H1 (cell line): ENCODE measurements around the gene SLC35F1. TPM values are rescaled to one million over a fixed set of nuclear protein-coding genes. Genes with fewer than 3 reads are reported as not detected.

Experiments used
- CTCF ChIA-PET: fragments of 300-600 bp; sonication (Branson Sonifier 250); formaldehyde crosslinking; loops from one replicate; lab custom pipeline; 2021; ENCODE audit not compliant: partially characterized antibody; lab: Charles Lee
- POLR2A ChIA-PET: fragments of 300-600 bp; sonication (Branson Sonifier 250); formaldehyde crosslinking; loops from one replicate; lab custom pipeline; 2021; ENCODE audit warnings: inconsistent platforms; ENCODE audit not compliant: partially characterized antibody; lab: Charles Lee
- DNase-seq, 2 experiments: peaks; one replicate each; pipeline versions ENCODE4 v3.0.0 to v3.0.0-alpha.2; 2010 to 2022; ENCODE audit warnings: low spot score in 2 of 2, low read depth in 1 of 2, mixed read lengths in 1 of 2
- FAIRE-seq: peaks from 2 replicates; lab custom pipeline; 2011; peaks lifted over from hg19 to GRCh38; lab: Jason Lieb, UNC
- H2AFZ ChIP-seq: 2 replicates; pipeline ENCODE4 v1.8.1; 2012; ENCODE audit warnings: low read length, inconsistent platforms
- H2AK5ac ChIP-seq: 2 replicates; pipeline ENCODE4 v1.6.1; 2013; ENCODE audit warnings: low read depth, low read length
- H2BK120ac ChIP-seq: replicated peaks from 2 replicates; pipeline ENCODE3; 2013; ENCODE audit warnings: low read depth, low read length, inconsistent platforms
- H2BK12ac ChIP-seq: 2 replicates; pipeline ENCODE4 v1.6.1; 2013; ENCODE audit warnings: low read depth, low read length
- H2BK15ac ChIP-seq: 2 replicates; pipeline ENCODE4 v1.6.1; 2013; ENCODE audit warnings: low read length
- H2BK20ac ChIP-seq: 2 replicates; pipeline ENCODE4 v1.6.1; 2013; ENCODE audit warnings: low read length
- H2BK5ac ChIP-seq: 2 replicates; pipeline ENCODE4 v1.6.1; 2013; ENCODE audit warnings: low read depth, low read length
- H3K14ac ChIP-seq: 2 replicates; pipeline ENCODE4 v1.6.1; 2013; ENCODE audit warnings: inconsistent platforms; ENCODE audit not compliant: insufficient read length
- H3K18ac ChIP-seq: 2 replicates; pipeline ENCODE4 v1.6.1; 2013; ENCODE audit warnings: low read length; ENCODE audit errors: extremely low read depth
- H3K23ac ChIP-seq: 2 replicates; pipeline ENCODE4 v1.6.1; 2013; ENCODE audit warnings: inconsistent platforms; ENCODE audit not compliant: insufficient read length
- H3K23me2 ChIP-seq: 2 replicates; pipeline ENCODE4 v1.6.1; 2013; ENCODE audit warnings: low read depth, low read length
- H3K27ac ChIP-seq: 2 replicates; pipeline ENCODE4 v1.6.1; 2011; ENCODE audit warnings: low read depth, low read length, inconsistent platforms
- H3K27me3 ChIP-seq, 4 experiments: replicated peaks in 1 of 4; 1 replicate in 1 of 4; 2 replicates in 3 of 4; pipeline versions ENCODE4 v1.6.1 to v1.8.1; 2011 to 2013; ENCODE audit warnings: low read length in 3 of 4, mild to moderate bottlenecking in 3 of 4, inconsistent platforms in 2 of 4, mixed read lengths in 2 of 4, moderate library complexity in 1 of 4; ENCODE audit not compliant: control insufficient read depth in 3 of 4, insufficient read depth in 3 of 4; ENCODE audit errors: extremely low read depth in 1 of 4
- H3K36me3 ChIP-seq, 4 experiments: 2 replicates each; pipeline versions ENCODE4 v1.6.1 to v1.8.1; 2011 to 2013; ENCODE audit warnings: mild to moderate bottlenecking in 4 of 4, low read length in 3 of 4, moderate library complexity in 2 of 4, control low read depth in 1 of 4, inconsistent platforms in 1 of 4; ENCODE audit not compliant: insufficient read depth in 4 of 4, control insufficient read depth in 2 of 4
- H3K4ac ChIP-seq: replicated peaks from 2 replicates; pipeline ENCODE3; 2013; ENCODE audit warnings: low read length, low read depth, mixed read lengths, inconsistent platforms; ENCODE audit not compliant: insufficient read length
- H3K4me1 ChIP-seq, 4 experiments: replicated peaks in 1 of 4; 1 replicate in 1 of 4; 2 replicates in 3 of 4; pipeline versions ENCODE4 v1.6.1 to v1.8.1; 2011 to 2013; ENCODE audit warnings: low read length in 3 of 4, inconsistent platforms in 2 of 4, mixed read lengths in 1 of 4; ENCODE audit not compliant: insufficient read depth in 4 of 4, control insufficient read depth in 3 of 4
- H3K4me2 ChIP-seq, 2 experiments: 2 replicates each; pipeline versions ENCODE4 v1.6.1 to v1.8.1; 2011 to 2013; ENCODE audit warnings: low read depth in 2 of 2, low read length in 2 of 2, control low read depth in 1 of 2, inconsistent platforms in 1 of 2, mild to moderate bottlenecking in 1 of 2; ENCODE audit not compliant: insufficient read depth in 1 of 2
- H3K4me3 ChIP-seq, 4 experiments: fragments of 200-600, 300-600 bp in 1 of 4; sonication (generic), shearing (Covaris generic), sonication (Bioruptor Twin) in 1 of 4; 2 replicates each; pipeline versions ENCODE4 v1.5.1 to v1.8.1; 2011 to 2016; ENCODE audit warnings: low read length in 4 of 4, low read depth in 3 of 4, control low read depth in 2 of 4, inconsistent platforms in 2 of 4, mild to moderate bottlenecking in 2 of 4, mixed read lengths in 1 of 4, moderate library complexity in 1 of 4; ENCODE audit not compliant: insufficient read depth in 2 of 4; ENCODE audit errors: extremely low read depth in 1 of 4
- H3K56ac ChIP-seq: replicated peaks from 2 replicates; pipeline ENCODE3; 2013; ENCODE audit warnings: low read depth, mild to moderate bottlenecking, mixed read lengths, low read length, inconsistent platforms; ENCODE audit not compliant: insufficient read length
- H3K79me1 ChIP-seq: 2 replicates; pipeline ENCODE4 v1.6.1; 2013; ENCODE audit warnings: low read depth, low read length, control low read depth
- H3K79me2 ChIP-seq, 2 experiments: 2 replicates each; pipeline versions ENCODE4 v1.6.1 to v1.8.1; 2012 to 2013; ENCODE audit warnings: low read length in 2 of 2, mild to moderate bottlenecking in 2 of 2, inconsistent platforms in 1 of 2; ENCODE audit not compliant: insufficient read depth in 2 of 2, control insufficient read depth in 1 of 2
- H3K9ac ChIP-seq, 4 experiments: replicated peaks in 1 of 4; 1 replicate in 1 of 4; 2 replicates in 3 of 4; pipeline versions ENCODE4 v1.6.1 to v1.8.1; 2011 to 2013; ENCODE audit warnings: low read depth in 3 of 4, low read length in 3 of 4, control low read depth in 2 of 4, mild to moderate bottlenecking in 2 of 4, moderate library complexity in 2 of 4, inconsistent platforms in 1 of 4; ENCODE audit errors: extremely low read depth in 1 of 4
- H3K9me3 ChIP-seq, 2 experiments: 2 replicates each; pipeline versions ENCODE4 v1.6.1 to v1.8.1; 2012 to 2013; ENCODE audit warnings: mild to moderate bottlenecking in 2 of 2, moderate library complexity in 2 of 2, control low read depth in 1 of 2, inconsistent platforms in 1 of 2, low read depth in 1 of 2, low read length in 1 of 2, mixed read lengths in 1 of 2; ENCODE audit not compliant: insufficient read depth in 2 of 2
- H4K20me1 ChIP-seq, 2 experiments: replicated peaks in 1 of 2; 2 replicates each; pipeline versions ENCODE3 to v1.8.1; 2011 to 2013; ENCODE audit warnings: inconsistent platforms in 2 of 2, low read length in 2 of 2, mild to moderate bottlenecking in 1 of 2; ENCODE audit not compliant: insufficient read depth in 2 of 2, control insufficient read depth in 1 of 2
- H4K5ac ChIP-seq: 2 replicates; pipeline ENCODE4 v1.6.1; 2013; ENCODE audit warnings: low read length, low read depth, mixed read lengths, inconsistent platforms; ENCODE audit not compliant: insufficient read length
- H4K8ac ChIP-seq: 2 replicates; pipeline ENCODE4 v1.8.0; 2013; ENCODE audit warnings: mild to moderate bottlenecking, moderate library complexity, low read length, inconsistent platforms; ENCODE audit not compliant: insufficient read depth; ENCODE audit errors: extremely low read depth
- H4K91ac ChIP-seq: replicated peaks from 2 replicates; pipeline ENCODE3; 2013; ENCODE audit warnings: low read length, mixed read lengths, inconsistent platforms; ENCODE audit not compliant: insufficient read length
- BCL11A ChIP-seq, 2 experiments: IDR thresholded peaks; one replicate each; pipeline ENCODE4 v1.6.1; 2011; ENCODE audit warnings: low read depth in 2 of 2, low read length in 2 of 2, mild to moderate bottlenecking in 2 of 2
- CTCF ChIP-seq, 3 experiments: IDR thresholded peaks; 1 replicate in 2 of 3; 2 replicates in 1 of 3; pipeline versions ENCODE4 v1.5.1 to v1.6.1; 2011; ENCODE audit warnings: low read length in 3 of 3, mild to moderate bottlenecking in 3 of 3, inconsistent platforms in 2 of 3, low read depth in 1 of 3, moderate library complexity in 1 of 3; ENCODE audit not compliant: insufficient read depth in 1 of 3; ENCODE audit errors: control extremely low read depth in 1 of 3
- KDM5A ChIP-seq: fragments of 200-600 bp; IDR thresholded peaks from 2 replicates; pipeline ENCODE4 v1.7.1; 2012; ENCODE audit warnings: mild to moderate bottlenecking, low read length, inconsistent platforms, mixed read lengths
- MAX ChIP-seq: IDR thresholded peaks from 2 replicates; pipeline ENCODE4 v1.6.1; 2012; ENCODE audit warnings: inconsistent platforms
- NANOG ChIP-seq: IDR thresholded peaks from 2 replicates; pipeline ENCODE4 v1.6.1; 2011; ENCODE audit warnings: low read length, low read depth, mild to moderate bottlenecking, inconsistent platforms; ENCODE audit not compliant: insufficient read depth, poor library complexity, severe bottlenecking
- NRF1 ChIP-seq: IDR thresholded peaks from 2 replicates; pipeline ENCODE4 v1.6.1; 2011; ENCODE audit warnings: mild to moderate bottlenecking, low read depth, low read length, improper control_type of control experiment
- POLR2A ChIP-seq, 2 experiments: IDR thresholded peaks; 1 replicate in 1 of 2; 2 replicates in 1 of 2; pipeline ENCODE4 v1.6.1; 2011; ENCODE audit warnings: low read depth in 2 of 2, low read length in 2 of 2, mild to moderate bottlenecking in 2 of 2; ENCODE audit errors: control extremely low read depth in 1 of 2
- RAD21 ChIP-seq, 2 experiments: IDR thresholded peaks in 1 of 2; conservative IDR thresholded peaks in 1 of 2; 2 replicates each; pipeline ENCODE4 v1.6.1; 2011; ENCODE audit warnings: low read depth in 2 of 2, low read length in 2 of 2, improper control_type of control experiment in 1 of 2, inconsistent platforms in 1 of 2, mild to moderate bottlenecking in 1 of 2, moderate library complexity in 1 of 2
- RBBP5 ChIP-seq: IDR thresholded peaks from 2 replicates; pipeline ENCODE4 v1.7.1; 2012; ENCODE audit warnings: low read depth, mild to moderate bottlenecking, inconsistent platforms, low read length, moderate library complexity, borderline replicate concordance
- RFX5 ChIP-seq: IDR thresholded peaks from 2 replicates; pipeline ENCODE4 v1.6.1; 2011; ENCODE audit warnings: low read depth, low read length, improper control_type of control experiment, borderline replicate concordance
- SP2 ChIP-seq: IDR thresholded peaks from 2 replicates; pipeline ENCODE4 v1.6.1; 2012; ENCODE audit warnings: mild to moderate bottlenecking, low read length, inconsistent platforms
- TAF7 ChIP-seq: optimal IDR thresholded peaks from 2 replicates; pipeline ENCODE3; 2011; ENCODE audit warnings: low read depth, mild to moderate bottlenecking, inconsistent platforms, low read length, moderate library complexity, borderline replicate concordance
- WGBS, 2 experiments: shearing (Covaris generic) in 1 of 2; methylation state at CpG; one replicate each; pipeline versions ENCODE4 v1.1.6 to v1.1.7; 2013 to 2015; ENCODE audit warnings: low lambda C conversion rate in 2 of 2, mixed read lengths in 2 of 2, inconsistent platforms in 1 of 2, low coverage in 1 of 2, missing lambda C conversion rate in 1 of 2; ENCODE audit not compliant: insufficient replicate concordance in 2 of 2, insufficient coverage in 1 of 2, insufficient read length in 1 of 2; ENCODE audit errors: extremely low coverage in 1 of 2, missing lambda C conversion rate in 1 of 2; 5-methylcytosine and 5-hydroxymethylcytosine counted together
- polyA plus RNA-seq, 7 experiments: library from polyadenylated mRNA; depleted of rRNA in 3 of 7; stranded (reverse) in 5 of 7; unstranded in 2 of 7; fragments of >200 nt in 5 of 7; fragments of 200-250 nt in 2 of 7; gene quantifications; 1 replicate in 5 of 7; 2 replicates in 1 of 7; 4 replicates in 1 of 7; pipeline versions ENCODE4 v1.2.1 to v1.2.3, GENCODE V29; 2011 to 2013; ENCODE audit warnings: missing spikeins in 2 of 7, mixed read lengths in 2 of 7
- total RNA-seq: library from RNA; stranded (reverse); fragmentation: NEBNext Ultra II Directional; extraction: Animal tissue kit (Norgen Biotek cat#: 25700); gene quantifications from 2 replicates; pipeline ENCODE4 v1.2.1, GENCODE V29; 2021

The SLC35F1 gene
- total and polyA plus RNA-seq, 2 of the 8 experiments (the other 6 are each of a cell fraction or from before 2014, with no cell fraction given): 7.0 to 10.0 TPM

- H2BK20ac ChIP-seq: no peak overlapping the region
- no peak overlapping the region for H3K27ac ChIP-seq
- H4K20me1 ChIP-seq: no peaks in the 10 kb centered on the region
- H2AK5ac ChIP-seq: no peak overlapping the region
- H4K5ac ChIP-seq: no peak overlapping the region
- no peak overlapping the region for H2BK15ac ChIP-seq
- no peaks in the 10 kb centered on the region for H3K27me3 ChIP-seq
- H3K4me1 ChIP-seq: peaks cover 0 to 3% (median 0%) of the 10 kb centered on the region in 4 experiments; a peak in 1 of 7 replicates
- DNase-seq (no peak), FAIRE-seq (no peak)
- POLR2A ChIA-PET: no interaction called here
- H3K56ac ChIP-seq: no peak overlapping the region
- H3K18ac ChIP-seq: no peak overlapping the region
- H3K9me3 ChIP-seq: no peaks in the 10 kb centered on the region
- H3K4me2 ChIP-seq: no peak overlapping the region
- no peaks in the 10 kb centered on the region for H3K23me2 ChIP-seq
- H4K91ac ChIP-seq: no peak overlapping the region
- no peak overlapping the region for H4K8ac ChIP-seq
- WGBS, 2 experiments: 88% methylated on average over 2 of the region's 2 CpGs; no CpG with 5 or more reads in 1 of the 2 experiments
- no peak overlapping the region for H2BK5ac ChIP-seq
- no peaks in the 10 kb centered on the region for H3K36me3 ChIP-seq
- no peak overlapping the region for H3K23ac ChIP-seq
- H2BK120ac ChIP-seq: no peak overlapping the region
- no peaks in the 10 kb centered on the region for H3K79me2 ChIP-seq
- CTCF ChIA-PET: no interaction called here
- no peak overlapping the region for H3K9ac ChIP-seq
- no peak overlapping the region for H3K4me3 ChIP-seq
- no peak overlapping the region for H3K14ac ChIP-seq
- no peak overlapping the region for H3K4ac ChIP-seq
- H2BK12ac ChIP-seq: no peak overlapping the region
- no peaks in the 10 kb centered on the region for H3K79me1 ChIP-seq
- H2AFZ ChIP-seq: no peak overlapping the region
- TF ChIP-seq MAX (no peak), RAD21 (IDR thresholded peaks at IDR 0.05 in 1 of 2, conservative IDR thresholded peaks at IDR 0.05 in 1 of 2; ENCODE audit: low read depth in 2 of 2, low read length in 2 of 2) (no peak), NANOG (no peak), BCL11A (IDR thresholded peaks at IDR 0.05; ENCODE audit: low read depth in 2 of 2, low read length in 2 of 2) (no peak), KDM5A (no peak), TAF7 (no peak), NRF1 (no peak), SP2 (no peak), POLR2A (IDR thresholded peaks at IDR 0.05; ENCODE audit: control extremely low read depth in 1 of 2, low read depth in 2 of 2, low read length in 2 of 2) (no peak), RBBP5 (no peak), CTCF (IDR thresholded peaks at IDR 0.05; ENCODE audit: control extremely low read depth in 1 of 3, insufficient read depth in 1 of 3, low read depth in 1 of 3, low read length in 3 of 3) (no peak), RFX5 (no peak)
Observed at GRCh38 chr6:118124851-118125250, 217.8 kb downstream of the SLC35F1 start.
